ENCODE data around the gene XPNPEP2.

Gene XPNPEP2

GRCh38 chrX:129704491-129704890, 34.3 kb upstream of the XPNPEP2 start:
- Histone ChIP-seq H3K36me3 (ENCODE audit: insufficient read depth) (no peaks in the 10 kb centered on the region), H3K27me3 (ENCODE audit: insufficient read depth, low read depth) (no peaks in the 10 kb centered on the region), H3K4me1 (ENCODE audit: low read depth, poor library complexity, severe bottlenecking) (peaks cover 29% of the 10 kb centered on the region), H2AFZ (ENCODE audit: low read depth) (no peak overlapping the region), H3K79me2 (ENCODE audit: insufficient read depth, low read depth) (no peaks in the 10 kb centered on the region), H3K27ac (no peak overlapping the region), H3K9ac (no peak overlapping the region), H4K20me1 (ENCODE audit: insufficient read depth) (no peaks in the 10 kb centered on the region), H3K4me2 (no peak overlapping the region), H3K4me3 (IDR thresholded peaks at IDR 0.05; ENCODE audit: insufficient read depth, low read depth, low read length) (no peak overlapping the region)
- no peak for TF ChIP-seq CTCF (conservative IDR thresholded peaks at IDR 0.05; ENCODE audit: low read depth, low read length)

- no peaks in the 10 kb centered on the region for H3K27me3 ChIP-seq (ENCODE audit: insufficient read depth, low read depth)
- H3K4me2 ChIP-seq = peak overlapping the region; percentile 49; the same call in 1 of the 2 replicates
- no peaks in the 10 kb centered on the region for H4K20me1 ChIP-seq (ENCODE audit: insufficient read depth)
- H3K79me2 ChIP-seq (ENCODE audit: insufficient read depth, low read depth) = no peaks in the 10 kb centered on the region
- peak overlapping the region; percentile 78; the same call in 1 of the 2 replicates for H3K27ac ChIP-seq
- TF ChIP-seq CTCF (conservative IDR thresholded peaks at IDR 0.05; ENCODE audit: low read depth, low read length) = no peak
- no peak overlapping the region for H3K4me3 ChIP-seq (IDR thresholded peaks at IDR 0.05; ENCODE audit: insufficient read depth, low read depth, low read length)
- no peak overlapping the region for H3K9ac ChIP-seq
- peaks cover 29% of the 10 kb centered on the region for H3K4me1 ChIP-seq (ENCODE audit: low read depth, poor library complexity, severe bottlenecking)
- no peak overlapping the region for H2AFZ ChIP-seq (ENCODE audit: low read depth)
- H3K36me3 ChIP-seq (ENCODE audit: insufficient read depth) = no peaks in the 10 kb centered on the region
Observed at GRCh38 chrX:129705377-129705925, 33.3 kb upstream of the XPNPEP2 start.

- H2AFZ ChIP-seq (ENCODE audit: low read depth) = peak overlapping the region; percentile 54; the same call in 1 of the 2 replicates
- H3K4me2 ChIP-seq = peak overlapping the region; percentile 49; the same call in 1 of the 2 replicates
- no peaks in the 10 kb centered on the region for H3K79me2 ChIP-seq (ENCODE audit: insufficient read depth, low read depth)
- H3K36me3 ChIP-seq (ENCODE audit: insufficient read depth) = no peaks in the 10 kb centered on the region
- no peak for TF ChIP-seq CTCF (conservative IDR thresholded peaks at IDR 0.05; ENCODE audit: low read depth, low read length)
- peak overlapping the region; percentile 78 for H3K27ac ChIP-seq
- no peaks in the 10 kb centered on the region for H4K20me1 ChIP-seq (ENCODE audit: insufficient read depth)
- no peak overlapping the region for H3K4me3 ChIP-seq (IDR thresholded peaks at IDR 0.05; ENCODE audit: insufficient read depth, low read depth, low read length)
- no peaks in the 10 kb centered on the region for H3K27me3 ChIP-seq (ENCODE audit: insufficient read depth, low read depth)
- H3K9ac ChIP-seq = peak overlapping the region; percentile 53; the same call in 1 of the 2 replicates
- peaks cover 29% of the 10 kb centered on the region for H3K4me1 ChIP-seq (ENCODE audit: low read depth, poor library complexity, severe bottlenecking)
Observed at GRCh38 chrX:129705988-129706387, 32.8 kb upstream of the XPNPEP2 start.

- Histone ChIP-seq H3K36me3 (ENCODE audit: insufficient read depth) (no peaks in the 10 kb centered on the region), H3K4me1 (ENCODE audit: low read depth, poor library complexity, severe bottlenecking) (peaks cover 29% of the 10 kb centered on the region), H3K4me2 (peak overlapping the region; percentile 49; the same call in 1 of the 2 replicates), H4K20me1 (ENCODE audit: insufficient read depth) (no peaks in the 10 kb centered on the region), H2AFZ (ENCODE audit: low read depth) (peak overlapping the region; percentile 54; the same call in 1 of the 2 replicates), H3K79me2 (ENCODE audit: insufficient read depth, low read depth) (no peaks in the 10 kb centered on the region), H3K4me3 (IDR thresholded peaks at IDR 0.05; ENCODE audit: insufficient read depth, low read depth, low read length) (no peak overlapping the region), H3K27me3 (ENCODE audit: insufficient read depth, low read depth) (no peaks in the 10 kb centered on the region), H3K27ac (peak overlapping the region; percentile 78), H3K9ac (peak overlapping the region; percentile 53; the same call in 1 of the 2 replicates)
- no peak for TF ChIP-seq CTCF (conservative IDR thresholded peaks at IDR 0.05; ENCODE audit: low read depth, low read length)
Observed at GRCh38 chrX:129706400-129707072, 32.2 kb upstream of the XPNPEP2 start.

All from KMS-11 (cell line).